M059J (cell line): ENCODE measurements around the gene ALOX12B. TPM values are rescaled to one million over a fixed set of nuclear protein-coding genes. Genes with fewer than 3 reads are reported as not detected.
"Not testable (repeated sequence)": the region's sequence is repeated elsewhere in the genome, so short reads cannot be mapped to it uniquely, and the experiment has no call there.

Experiments used
- DNase-seq: peaks from one replicate; pipeline ENCODE4 v3.0.0-alpha.2; 2012; ENCODE audit warnings: low read depth
- total RNA-seq: library from RNA; depleted of rRNA; stranded (reverse); fragments of >200 nt; shearing (Covaris generic); gene quantifications from 2 replicates; pipeline ENCODE4 v1.2.3, GENCODE V29; 2014

The ALOX12B gene
- total RNA-seq, 1 experiment from 2014 or later, result not detected

DNA sequence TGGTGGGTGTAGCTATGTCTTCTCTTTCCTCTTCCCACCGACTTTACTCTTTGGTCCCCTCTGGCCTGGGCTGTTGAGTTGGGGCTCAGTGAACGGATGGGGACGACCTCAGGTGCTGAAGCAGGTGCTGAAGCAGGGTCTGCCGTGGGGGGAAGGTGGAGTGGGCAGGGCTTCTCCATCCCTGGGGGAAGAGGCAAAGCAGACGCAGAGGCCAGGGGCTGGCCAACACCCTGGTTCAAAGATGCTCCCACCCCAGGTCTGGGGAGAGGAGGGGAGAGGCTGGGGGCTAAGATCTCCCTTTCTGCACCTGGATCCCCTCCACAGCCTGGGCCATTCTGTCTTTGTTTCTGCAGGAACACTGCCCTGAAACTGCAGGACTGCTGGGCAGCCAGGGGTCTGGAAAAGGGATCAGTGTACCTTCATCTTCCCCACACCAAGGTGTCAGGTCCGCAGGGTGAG is 22.9 kb downstream of the ALOX12B start:
- DNase-seq, result no peak

DNA sequence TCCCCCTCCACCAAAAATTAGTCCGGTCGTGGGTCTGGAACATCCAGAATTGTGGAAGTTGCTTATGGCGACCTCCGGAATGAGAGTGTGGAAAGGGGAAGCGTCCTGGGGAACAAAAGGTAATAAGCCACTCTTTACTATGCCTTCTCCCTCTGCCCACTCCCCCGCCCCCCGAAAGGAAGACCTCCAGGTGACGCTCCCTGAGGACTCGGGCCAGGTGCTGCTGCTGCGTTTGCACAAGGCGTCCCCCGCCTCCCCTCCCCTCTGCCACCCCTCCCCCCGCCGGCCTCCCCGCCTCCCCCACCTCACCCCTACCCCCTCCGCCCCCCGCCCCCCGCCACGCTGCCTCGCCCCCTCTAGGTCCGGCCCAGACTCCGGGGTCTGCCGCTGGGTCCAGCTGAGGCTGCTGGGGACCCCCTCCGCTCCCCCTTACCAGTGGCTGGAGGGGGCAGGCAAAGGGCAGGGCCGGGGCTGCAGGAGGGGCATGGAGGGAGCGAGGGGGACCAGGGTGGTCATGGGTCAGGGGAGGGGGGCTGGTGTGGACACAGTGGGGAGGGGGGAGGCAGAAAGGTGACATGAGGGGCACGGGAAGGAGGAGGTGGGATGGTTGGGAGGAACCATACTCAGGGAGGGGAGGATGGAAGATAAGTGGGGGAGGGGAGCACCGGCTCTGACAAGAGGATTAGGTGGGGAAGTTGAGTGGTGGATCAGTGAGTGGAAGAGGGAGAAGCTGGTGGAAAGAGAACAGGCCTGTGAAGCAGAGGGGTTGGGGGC is 23.6 kb downstream of the ALOX12B start:
- no peak for DNase-seq

DNA sequence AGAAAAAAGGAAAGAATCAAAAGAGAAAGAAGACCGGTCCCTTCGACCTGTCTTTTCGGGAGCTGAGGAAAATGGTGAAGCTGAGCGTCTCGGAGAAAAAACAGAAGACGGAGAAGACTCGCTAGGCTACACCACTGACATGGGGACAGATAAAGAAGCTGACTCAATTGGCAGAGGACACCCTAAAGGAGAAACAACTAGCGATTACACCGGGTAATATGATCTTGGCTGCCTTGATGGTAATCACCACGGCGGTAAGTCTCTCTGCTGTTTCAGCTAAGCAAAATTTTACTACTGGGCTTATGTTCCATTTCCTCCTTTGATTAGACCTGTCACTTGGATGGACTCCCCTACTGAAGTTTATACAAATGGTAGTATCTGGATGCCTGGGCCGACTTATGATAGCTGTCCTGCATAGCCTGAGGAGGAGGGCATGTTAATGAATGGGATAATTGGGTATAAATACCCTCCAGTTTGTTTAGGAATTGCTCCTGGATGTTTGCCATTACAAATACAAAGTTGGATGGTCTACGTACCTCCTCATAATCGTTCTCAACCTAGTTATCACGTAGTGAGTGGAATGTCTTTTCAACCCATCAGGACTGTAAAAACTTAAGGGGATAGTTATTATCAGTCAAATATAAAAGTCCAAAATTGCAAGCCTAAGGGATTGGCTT is 24.6 kb downstream of the ALOX12B start:
- DNase-seq, result peak; percentile 23

DNA sequence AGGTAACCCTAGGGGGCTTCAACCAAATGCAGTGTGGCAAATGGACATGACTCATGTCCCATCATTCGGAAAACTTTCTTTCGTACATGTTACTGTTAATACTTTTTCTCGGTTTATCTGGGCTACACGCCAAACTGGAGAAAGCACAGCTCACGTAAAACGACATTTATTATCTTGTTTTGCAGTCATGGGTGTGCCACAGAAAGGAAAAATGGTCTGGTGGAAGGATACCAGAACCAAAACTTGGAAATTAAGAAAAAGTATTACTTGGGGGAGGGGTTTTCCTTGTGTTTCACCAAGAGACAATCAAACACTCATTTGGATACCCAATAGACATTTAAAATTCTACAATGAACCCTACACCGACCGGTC is 25.1 kb downstream of the ALOX12B start:
- peak; percentile 39 for DNase-seq

- not testable (repeated sequence) for DNase-seq
These were observed 25.7 kb downstream of the ALOX12B start for GRCh38 chr17:8061851-8062250.

DNA sequence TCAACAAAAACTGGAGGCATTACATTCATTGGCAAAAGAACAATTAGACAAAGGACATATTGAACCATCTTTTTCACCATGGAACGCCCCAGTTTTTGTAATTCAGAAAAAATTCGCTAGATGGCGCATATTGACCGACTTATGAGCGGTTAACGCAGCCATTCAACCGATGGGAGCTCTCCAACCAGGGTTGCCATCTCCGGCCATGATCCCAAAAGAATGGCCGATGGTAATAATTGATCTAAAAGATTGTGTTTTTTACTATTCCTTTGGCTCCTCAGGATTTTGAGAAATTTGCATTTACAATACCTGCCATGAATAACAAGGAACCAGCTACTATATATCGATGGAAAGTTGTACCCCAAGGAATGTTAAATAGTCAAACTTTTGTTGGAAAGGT is 27.2 kb downstream of the ALOX12B start:
- peak; percentile 64 for DNase-seq

DNA sequence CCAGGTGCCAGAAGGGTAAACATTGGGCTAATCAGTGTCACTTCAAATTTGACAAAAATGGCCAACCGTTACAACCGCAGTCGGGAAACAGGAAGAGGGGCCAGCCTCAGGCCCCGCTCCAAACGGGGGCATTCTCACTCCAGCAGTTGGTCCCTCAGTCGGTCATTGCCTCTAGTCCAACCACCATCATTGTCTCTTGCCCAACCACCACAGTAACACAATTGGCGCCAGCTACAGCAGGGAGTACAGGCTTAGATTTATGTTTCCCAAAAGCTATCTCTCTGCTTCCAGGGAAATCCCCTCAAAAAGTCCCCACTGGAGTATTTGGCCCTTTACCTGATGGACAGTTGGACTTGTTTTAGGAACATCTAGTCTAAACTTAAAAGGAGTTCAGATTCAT is 28.4 kb downstream of the ALOX12B start:
- no peak for DNase-seq

GRCh38 chr17:8057691-8058114 is 29.8 kb downstream of the ALOX12B start:
- peak; percentile 72 for DNase-seq

- DNase-seq, result no peak
These were observed 30.4 kb downstream of the ALOX12B start for GRCh38 chr17:8056976-8057625.

GRCh38 chr17:8056232-8056975 is 31.1 kb downstream of the ALOX12B start:
- peak; percentile 50 for DNase-seq

DNA sequence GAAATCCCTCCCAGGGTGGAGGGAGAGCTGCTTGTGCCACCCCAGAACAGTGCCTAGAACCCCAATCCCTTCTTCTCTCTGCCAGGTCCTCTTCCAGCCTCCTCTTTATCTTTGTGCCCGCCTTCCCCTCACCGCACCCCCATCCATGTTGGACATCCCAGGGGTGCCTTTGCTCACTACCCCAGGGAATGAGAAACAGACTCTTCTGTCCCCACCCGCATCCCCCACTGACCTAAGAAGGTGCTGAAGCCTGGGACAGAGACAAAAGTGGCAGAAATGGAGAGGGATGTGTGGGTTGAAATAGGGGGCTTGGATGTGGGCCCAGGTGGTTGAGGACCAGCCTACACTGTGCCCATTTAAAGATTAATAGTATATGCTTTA is 31.7 kb downstream of the ALOX12B start:
- DNase-seq, result no peak

DNA sequence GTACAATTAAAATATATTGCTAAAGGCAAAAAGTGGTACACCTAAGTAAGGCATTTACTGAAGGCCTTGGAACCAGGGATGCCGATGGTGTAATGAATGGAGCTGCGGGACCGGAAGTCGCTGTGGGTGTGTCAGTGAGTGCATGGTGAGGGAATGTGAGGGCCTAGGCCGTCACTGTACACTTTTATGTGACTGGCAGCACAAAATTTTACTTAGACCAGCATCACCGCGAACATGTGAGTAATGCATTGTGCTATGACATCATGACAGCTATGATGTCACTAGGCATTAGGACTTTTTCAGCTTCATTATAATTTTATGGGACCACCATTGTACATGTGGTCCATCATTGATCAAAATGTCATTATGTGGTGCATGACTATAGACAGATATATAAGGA is 33.9 kb downstream of the ALOX12B start:
- DNase-seq, result peak; percentile 9

- DNase-seq, result no peak
These were observed 35.0 kb downstream of the ALOX12B start for GRCh38 chr17:8052256-8053252.

DNA sequence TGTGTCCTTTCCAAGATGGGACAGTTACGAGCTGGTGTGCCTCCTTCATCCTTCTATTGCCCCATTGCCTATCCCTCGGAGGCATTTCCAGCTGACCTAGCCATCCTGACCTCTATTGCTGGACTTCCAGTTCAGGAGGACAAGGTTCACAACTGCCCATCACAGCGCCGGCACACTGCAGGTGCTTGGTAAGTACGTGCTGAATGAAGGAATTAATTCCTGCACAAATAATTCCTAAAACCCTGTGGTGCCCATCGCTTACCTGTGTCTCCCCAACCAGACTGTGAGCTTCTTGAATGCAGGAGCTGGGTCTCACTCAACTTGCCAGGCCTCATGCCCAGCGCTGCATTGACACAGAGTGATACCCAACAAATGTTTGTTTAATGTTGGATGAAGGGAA is 35.7 kb downstream of the ALOX12B start:
- no peak for DNase-seq

DNA sequence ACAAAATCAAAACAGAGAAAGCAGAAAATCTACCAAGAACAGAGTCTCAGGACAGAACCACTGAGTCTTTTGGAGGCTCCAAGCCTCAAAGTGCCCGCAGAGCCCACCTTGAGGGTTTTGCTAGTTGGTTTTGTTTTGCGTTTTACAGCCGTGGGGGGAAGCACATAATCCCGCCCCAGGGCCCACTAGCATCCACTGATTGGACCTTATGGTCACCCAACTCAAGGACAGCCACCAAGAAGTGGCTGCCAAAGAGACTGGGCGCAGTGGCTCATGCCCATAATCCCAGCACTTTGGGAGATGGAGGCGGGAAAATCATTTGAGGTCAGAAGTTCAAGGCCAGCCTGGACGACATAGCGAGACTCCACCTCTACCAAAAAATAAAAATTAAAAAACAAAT is 38.8 kb downstream of the ALOX12B start:
- no peak for DNase-seq

DNA sequence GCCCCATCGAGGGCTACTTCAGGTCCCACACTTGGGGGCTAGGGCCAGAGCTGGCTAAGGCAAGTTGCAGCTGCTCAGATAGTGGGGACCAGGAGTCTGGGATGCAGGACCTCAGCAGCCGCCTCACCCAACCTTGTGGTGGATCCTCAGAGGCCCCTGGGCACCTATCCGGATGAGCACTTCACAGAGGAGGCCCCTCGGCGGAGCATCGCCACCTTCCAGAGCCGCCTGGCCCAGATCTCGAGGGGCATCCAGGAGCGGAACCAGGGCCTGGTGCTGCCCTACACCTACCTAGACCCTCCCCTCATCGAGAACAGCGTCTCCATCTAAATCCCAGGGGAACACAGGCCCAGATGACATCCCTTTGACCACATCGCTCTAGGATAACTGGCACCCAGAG is 39.3 kb downstream of the ALOX12B start:
- no peak for DNase-seq

- no peak for DNase-seq
These were observed 39.8 kb downstream of the ALOX12B start for GRCh38 chr17:8047769-8048110.

DNA sequence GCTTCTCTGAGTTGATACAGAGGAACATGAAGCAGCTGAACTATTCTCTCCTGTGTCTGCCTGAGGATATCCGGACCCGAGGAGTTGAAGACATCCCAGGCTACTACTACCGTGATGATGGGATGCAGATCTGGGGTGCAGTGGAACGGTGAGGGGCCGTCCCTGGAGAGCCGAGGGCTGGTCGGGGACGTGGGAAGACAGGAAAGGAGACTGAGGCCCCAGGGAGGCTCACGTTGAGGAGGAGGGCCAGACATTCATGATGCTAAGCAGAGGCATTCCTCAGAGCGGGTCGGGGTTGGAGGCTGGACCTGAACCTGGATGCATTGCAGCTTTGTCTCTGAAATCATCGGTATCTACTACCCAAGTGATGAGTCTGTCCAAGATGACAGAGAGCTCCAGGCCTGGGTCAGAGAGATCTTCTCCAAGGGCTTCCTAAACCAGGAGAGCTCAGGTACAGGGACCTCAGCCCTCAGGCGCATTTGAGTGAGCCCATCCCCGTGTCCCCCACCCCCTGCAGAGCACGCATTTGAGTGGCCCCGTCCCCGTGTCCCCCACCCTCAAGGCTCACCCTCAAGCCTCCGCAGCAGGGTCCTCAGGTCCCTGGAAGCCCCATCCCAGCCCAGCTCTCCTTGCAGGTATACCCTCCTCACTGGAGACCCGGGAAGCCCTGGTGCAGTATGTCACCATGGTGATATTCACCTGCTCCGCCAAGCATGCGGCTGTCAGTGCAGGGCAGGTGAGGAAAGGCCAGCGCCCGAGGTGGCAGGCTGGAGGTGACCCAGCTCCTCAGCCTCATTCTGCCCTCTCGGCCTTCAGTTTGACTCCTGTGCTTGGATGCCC is 40.4 kb downstream of the ALOX12B start:
- DNase-seq, result no peak

- no peak for DNase-seq
These were observed 41.1 kb downstream of the ALOX12B start for GRCh38 chr17:8046306-8046928.
